Keratinocyte (primary cell): ENCODE data around the gene TANGO2. TPM values are rescaled to one million over a fixed set of nuclear protein-coding genes. Genes with fewer than 3 reads are reported as not detected.

Experiments
- DNase-seq: peaks from one replicate; pipeline ENCODE4 v3.0.0-alpha.2; 2011; ENCODE audit warnings: low read depth, missing footprints, low spot score
- FAIRE-seq: peaks from 2 replicates; lab custom pipeline; 2011; peaks lifted over from hg19 to GRCh38; lab: Jason Lieb, UNC
- H2AFZ ChIP-seq: 2 replicates; pipeline ENCODE4 v1.6.0; 2012; ENCODE audit warnings: low read length, control low read depth, inconsistent platforms; ENCODE audit not compliant: control insufficient read depth
- H3K27ac ChIP-seq: 2 replicates; pipeline ENCODE4 v1.5.1; 2011; ENCODE audit warnings: low read length; ENCODE audit not compliant: control insufficient read depth, insufficient read depth
- H3K27me3 ChIP-seq: 3 replicates; pipeline ENCODE4 v1.6.0; 2011; ENCODE audit warnings: low read length; ENCODE audit not compliant: control insufficient read depth, insufficient read depth; ENCODE audit errors: extremely low read depth
- H3K36me3 ChIP-seq, 2 experiments: 2 replicates in 1 of 2; 3 replicates in 1 of 2; pipeline ENCODE4 v1.5.1; 2011; ENCODE audit warnings: low read length in 2 of 2, mild to moderate bottlenecking in 1 of 2; ENCODE audit not compliant: control insufficient read depth in 2 of 2, insufficient read depth in 2 of 2; ENCODE audit errors: extremely low read depth in 1 of 2
- H3K4me1 ChIP-seq: 3 replicates; pipeline ENCODE4 v1.5.1; 2011; ENCODE audit warnings: low read length; ENCODE audit not compliant: control insufficient read depth, insufficient read depth; ENCODE audit errors: extremely low read depth
- H3K4me2 ChIP-seq: 3 replicates; pipeline ENCODE4 v1.6.0; 2011; ENCODE audit warnings: low read depth, low read length; ENCODE audit not compliant: control insufficient read depth, insufficient read depth; ENCODE audit errors: extremely low read depth
- H3K4me3 ChIP-seq, 3 experiments: fragments of 200-600 bp in 1 of 3; sonication (generic) in 1 of 3; 2 replicates in 2 of 3; 3 replicates in 1 of 3; pipeline ENCODE4 v1.5.1; 2011 to 2016; ENCODE audit warnings: low read length in 3 of 3, mild to moderate bottlenecking in 3 of 3, control low read depth in 2 of 3, inconsistent platforms in 1 of 3, low read depth in 1 of 3, mixed read lengths in 1 of 3, mixed run types in 1 of 3, moderate library complexity in 1 of 3; ENCODE audit not compliant: control insufficient read depth in 2 of 3, insufficient read depth in 2 of 3; ENCODE audit errors: extremely low read depth in 1 of 3
- H3K79me2 ChIP-seq: 2 replicates; pipeline ENCODE4 v1.6.0; 2012; ENCODE audit warnings: low read length; ENCODE audit not compliant: control insufficient read depth, insufficient read depth
- H3K9ac ChIP-seq: 3 replicates; pipeline ENCODE4 v1.6.0; 2011; ENCODE audit warnings: low read length; ENCODE audit not compliant: control insufficient read depth, insufficient read depth; ENCODE audit errors: extremely low read depth
- H3K9me1 ChIP-seq: 3 replicates; pipeline ENCODE4 v1.6.0; 2011; ENCODE audit warnings: low read length; ENCODE audit not compliant: control insufficient read depth, insufficient read depth; ENCODE audit errors: extremely low read depth
- H3K9me3 ChIP-seq: 2 replicates; pipeline ENCODE4 v1.5.1; 2012; ENCODE audit warnings: low read depth, low read length; ENCODE audit not compliant: control insufficient read depth
- H4K20me1 ChIP-seq: 3 replicates; pipeline ENCODE4 v1.6.0; 2011; ENCODE audit warnings: low read length; ENCODE audit not compliant: control insufficient read depth, insufficient read depth; ENCODE audit errors: extremely low read depth
- CTCF ChIP-seq, 3 experiments: IDR thresholded peaks in 1 of 3; conservative IDR thresholded peaks in 1 of 3; optimal IDR thresholded peaks in 1 of 3; 2 replicates in 2 of 3; 3 replicates in 1 of 3; pipeline versions ENCODE3 to v1.5.1; 2011; ENCODE audit warnings: low read length in 3 of 3, mild to moderate bottlenecking in 3 of 3, moderate library complexity in 2 of 3, control low read depth in 1 of 3, inconsistent platforms in 1 of 3; ENCODE audit not compliant: insufficient read depth in 2 of 3; ENCODE audit errors: extremely low read depth in 1 of 3
- EZH2 ChIP-seq: IDR thresholded peaks from one replicate; pipeline ENCODE4 v1.6.1; 2012; ENCODE audit warnings: inconsistent platforms, mild to moderate bottlenecking, low read length, moderate library complexity
- dilution Hi-C: fragments of 300-500 bp; cut with MboI; formaldehyde crosslinking; loops from one replicate; pipeline ENCODE4 v1.7.0; 2020; ENCODE audit warnings: low sequenced_read_pairs; ENCODE audit not compliant: extremely low pct_ligation_motif_present
- polyA plus RNA-seq, 5 experiments: library from polyadenylated mRNA; depleted of rRNA in 3 of 5; stranded (reverse) in 3 of 5; stranded (forward) in 1 of 5; unstranded in 1 of 5; fragments of >200 nt; gene quantifications; 1 replicate in 1 of 5; 2 replicates in 3 of 5; 3 replicates in 1 of 5; pipeline versions ENCODE4 v1.2.1 to v1.2.3, GENCODE V29; 2011 to 2012; ENCODE audit warnings: missing spikeins in 2 of 5, low read depth in 1 of 5, low replicate concordance in 1 of 5

TANGO2 gene
- polyA plus RNA-seq, 1 donor (not counting 4 experiments of a cell fraction or from before 2014, with no cell fraction given) = 20.1 TPM

GRCh38 chr22:20046730-20047129, 25.8 kb downstream of the TANGO2 start:
- Histone ChIP-seq H3K4me3 (no peak overlapping the region), H3K27ac (no peak overlapping the region), H4K20me1 (no peaks in the 10 kb centered on the region), H2AFZ (no peak overlapping the region), H3K9ac (no peak overlapping the region), H3K9me1 (no peaks in the 10 kb centered on the region), H3K79me2 (no peaks in the 10 kb centered on the region), H3K27me3 (no peaks in the 10 kb centered on the region), H3K4me2 (no peak overlapping the region), H3K4me1 (no peaks in the 10 kb centered on the region), H3K9me3 (no peaks in the 10 kb centered on the region), H3K36me3 (peaks cover 0 to 14% of the 10 kb centered on the region in 2 experiments)
- dilution Hi-C loops = no loop called here
- no peak for FAIRE-seq
- DNase-seq = no peak
- TF ChIP-seq EZH2 (no peak), CTCF (optimal IDR thresholded peaks at IDR 0.05 in 1 of 3, IDR thresholded peaks at IDR 0.05 in 1 of 3, conservative IDR thresholded peaks at IDR 0.05 in 1 of 3; ENCODE audit: extremely low read depth in 1 of 3, insufficient read depth in 2 of 3, low read length in 3 of 3) (no peak)

- Histone ChIP-seq H3K4me1 (no peaks in the 10 kb centered on the region), H3K27ac (no peak overlapping the region), H3K9me3 (no peaks in the 10 kb centered on the region), H3K9me1 (no peaks in the 10 kb centered on the region), H3K27me3 (no peaks in the 10 kb centered on the region), H3K79me2 (no peaks in the 10 kb centered on the region), H3K4me3 (no peak overlapping the region), H4K20me1 (no peaks in the 10 kb centered on the region), H3K9ac (no peak overlapping the region), H3K36me3 (peaks cover 10 to 21% of the 10 kb centered on the region in 2 experiments), H3K4me2 (no peak overlapping the region), H2AFZ (no peak overlapping the region)
- no peak for DNase-seq
- no peak for TF ChIP-seq EZH2
- no peak for TF ChIP-seq CTCF (optimal IDR thresholded peaks at IDR 0.05 in 1 of 3, IDR thresholded peaks at IDR 0.05 in 1 of 3, conservative IDR thresholded peaks at IDR 0.05 in 1 of 3; ENCODE audit: extremely low read depth in 1 of 3, insufficient read depth in 2 of 3, low read length in 3 of 3)
- FAIRE-seq = no peak
- dilution Hi-C loops = no loop called here
These were observed 31.0 kb downstream of the TANGO2 start for GRCh38 chr22:20051927-20052308.
